Panc1 (cell line): ENCODE results near the gene NQO1.

ENCODE experiments used
- REST ChIP-seq, 2 experiments: IDR thresholded peaks; 2 replicates each; pipeline ENCODE4 v1.6.1; 2011 to 2012; ENCODE audit warnings: low read depth in 2 of 2, control low read depth in 1 of 2, low read length in 1 of 2, mild to moderate bottlenecking in 1 of 2, moderate library complexity in 1 of 2; ENCODE audit not compliant: insufficient read depth in 1 of 2
- TF ChIP-seq, protein P1 (sequence below): fragments of 450-650 bp; IDR thresholded peaks from 2 replicates; pipeline ENCODE4 v1.5.1; 2017; ENCODE audit warnings: mild to moderate bottlenecking

DNA sequence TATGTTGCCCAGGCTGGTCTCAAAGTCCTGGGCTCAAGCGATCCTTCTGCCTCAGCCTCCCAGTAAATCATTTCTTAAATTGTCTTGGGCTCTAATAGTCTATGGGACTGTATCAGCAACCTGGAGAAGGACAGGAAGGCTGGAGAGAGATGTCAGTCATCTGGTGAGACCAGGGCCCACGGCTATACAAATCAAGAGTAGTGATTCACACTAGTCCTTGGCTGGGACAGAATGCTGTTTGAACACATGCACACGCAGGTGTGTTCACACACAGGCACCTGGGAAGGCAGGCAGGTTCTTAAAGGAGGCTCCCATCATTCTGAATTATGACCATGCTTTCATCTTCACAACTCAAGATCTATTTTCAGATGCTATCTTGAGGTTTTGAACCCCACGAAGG is 14.1 kb downstream of the NQO1 start:
- TF ChIP-seq, protein P1, sequence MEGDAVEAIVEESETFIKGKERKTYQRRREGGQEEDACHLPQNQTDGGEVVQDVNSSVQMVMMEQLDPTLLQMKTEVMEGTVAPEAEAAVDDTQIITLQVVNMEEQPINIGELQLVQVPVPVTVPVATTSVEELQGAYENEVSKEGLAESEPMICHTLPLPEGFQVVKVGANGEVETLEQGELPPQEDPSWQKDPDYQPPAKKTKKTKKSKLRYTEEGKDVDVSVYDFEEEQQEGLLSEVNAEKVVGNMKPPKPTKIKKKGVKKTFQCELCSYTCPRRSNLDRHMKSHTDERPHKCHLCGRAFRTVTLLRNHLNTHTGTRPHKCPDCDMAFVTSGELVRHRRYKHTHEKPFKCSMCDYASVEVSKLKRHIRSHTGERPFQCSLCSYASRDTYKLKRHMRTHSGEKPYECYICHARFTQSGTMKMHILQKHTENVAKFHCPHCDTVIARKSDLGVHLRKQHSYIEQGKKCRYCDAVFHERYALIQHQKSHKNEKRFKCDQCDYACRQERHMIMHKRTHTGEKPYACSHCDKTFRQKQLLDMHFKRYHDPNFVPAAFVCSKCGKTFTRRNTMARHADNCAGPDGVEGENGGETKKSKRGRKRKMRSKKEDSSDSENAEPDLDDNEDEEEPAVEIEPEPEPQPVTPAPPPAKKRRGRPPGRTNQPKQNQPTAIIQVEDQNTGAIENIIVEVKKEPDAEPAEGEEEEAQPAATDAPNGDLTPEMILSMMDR, result no peak
- no peak for TF ChIP-seq REST (IDR thresholded peaks at IDR 0.05; ENCODE audit: insufficient read depth in 1 of 2, low read depth in 2 of 2, low read length in 1 of 2)
